ENCODE measurements around the gene OR10H3. TPM values are rescaled to one million over a fixed set of nuclear protein-coding genes. Genes with fewer than 3 reads are reported as not detected.

Gene OR10H3
- total RNA-seq, 4 donors from 2014 or later, result not detected

- Histone ChIP-seq H3K9me3 (no peaks in the 10 kb centered on the region), H3K27me3 (no peaks in the 10 kb centered on the region), H3K4me3 (no peak overlapping the region), H3K27ac (no peak overlapping the region), H3K36me3 (no peaks in the 10 kb centered on the region), H3K4me1 (peaks cover 0 to 13% of the 10 kb centered on the region in 2 donors)
- TF ChIP-seq, protein P1, sequence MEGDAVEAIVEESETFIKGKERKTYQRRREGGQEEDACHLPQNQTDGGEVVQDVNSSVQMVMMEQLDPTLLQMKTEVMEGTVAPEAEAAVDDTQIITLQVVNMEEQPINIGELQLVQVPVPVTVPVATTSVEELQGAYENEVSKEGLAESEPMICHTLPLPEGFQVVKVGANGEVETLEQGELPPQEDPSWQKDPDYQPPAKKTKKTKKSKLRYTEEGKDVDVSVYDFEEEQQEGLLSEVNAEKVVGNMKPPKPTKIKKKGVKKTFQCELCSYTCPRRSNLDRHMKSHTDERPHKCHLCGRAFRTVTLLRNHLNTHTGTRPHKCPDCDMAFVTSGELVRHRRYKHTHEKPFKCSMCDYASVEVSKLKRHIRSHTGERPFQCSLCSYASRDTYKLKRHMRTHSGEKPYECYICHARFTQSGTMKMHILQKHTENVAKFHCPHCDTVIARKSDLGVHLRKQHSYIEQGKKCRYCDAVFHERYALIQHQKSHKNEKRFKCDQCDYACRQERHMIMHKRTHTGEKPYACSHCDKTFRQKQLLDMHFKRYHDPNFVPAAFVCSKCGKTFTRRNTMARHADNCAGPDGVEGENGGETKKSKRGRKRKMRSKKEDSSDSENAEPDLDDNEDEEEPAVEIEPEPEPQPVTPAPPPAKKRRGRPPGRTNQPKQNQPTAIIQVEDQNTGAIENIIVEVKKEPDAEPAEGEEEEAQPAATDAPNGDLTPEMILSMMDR (IDR thresholded peaks at IDR 0.05), result no peak
- no peak for TF ChIP-seq POLR2A (IDR thresholded peaks at IDR 0.05)
- intact Hi-C loops (cut with DNase I; ENCODE audit: low total_unique reads), result no loop called here
- no peak for DNase-seq
Observed at GRCh38 chr19:15776991-15777970, 39.5 kb downstream of the OR10H3 start.

DNA sequence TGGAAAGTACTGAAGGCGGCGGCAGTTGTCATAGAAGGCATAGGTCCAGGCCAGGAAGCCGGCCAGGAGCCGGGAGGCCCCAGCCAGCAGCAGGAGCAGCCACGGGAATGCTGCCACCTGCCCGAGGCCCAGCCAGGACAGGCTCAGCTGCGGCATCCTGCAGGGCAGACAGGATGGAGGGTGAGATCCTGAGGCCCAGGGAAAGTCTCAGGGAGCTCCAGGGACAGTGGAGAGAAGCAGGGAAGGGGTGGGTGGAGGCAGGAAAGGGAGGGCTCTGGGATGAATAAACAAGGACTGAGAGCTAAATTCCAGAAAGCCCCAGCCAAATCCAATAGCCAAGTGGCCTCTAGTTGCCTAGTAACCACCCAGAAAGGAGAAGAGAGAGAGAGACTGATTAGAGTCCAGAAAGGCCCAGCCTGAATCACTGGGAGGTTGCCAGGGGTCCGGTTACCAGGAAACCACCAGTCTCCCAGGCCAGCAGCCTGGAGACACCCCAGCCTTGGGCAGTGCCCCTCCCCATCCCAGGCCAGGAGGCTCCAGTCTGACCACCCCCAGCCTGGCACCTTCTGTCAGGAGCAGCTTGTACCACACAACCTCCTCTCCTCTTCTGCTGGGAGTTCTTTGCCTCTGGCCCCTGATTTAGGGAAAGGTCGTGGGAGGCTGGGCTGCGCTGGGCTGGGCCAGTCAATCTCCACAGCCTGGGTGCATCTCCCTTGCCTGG, 42.1 kb downstream of the OR10H3 start:
- H3K27me3 ChIP-seq, result no peaks in the 10 kb centered on the region
- peak overlapping the region in 1 of 2 donors; percentile 32 for H3K4me3 ChIP-seq
- peaks cover 0 to 13% of the 10 kb centered on the region in 2 donors for H3K4me1 ChIP-seq
- peak overlapping the region; percentile 70 to 84 for H3K27ac ChIP-seq
- H3K36me3 ChIP-seq, result no peaks in the 10 kb centered on the region
- intact Hi-C loops (cut with DNase I; ENCODE audit: low total_unique reads), result no loop called here
- no peaks in the 10 kb centered on the region for H3K9me3 ChIP-seq
- TF ChIP-seq POLR2A (IDR thresholded peaks at IDR 0.05), result peak in 1 of 2 donors; percentile 12
- TF ChIP-seq, protein P1 (IDR thresholded peaks at IDR 0.05), result no peak
- DNase-seq, result peak; percentile 81 to 83

DNA sequence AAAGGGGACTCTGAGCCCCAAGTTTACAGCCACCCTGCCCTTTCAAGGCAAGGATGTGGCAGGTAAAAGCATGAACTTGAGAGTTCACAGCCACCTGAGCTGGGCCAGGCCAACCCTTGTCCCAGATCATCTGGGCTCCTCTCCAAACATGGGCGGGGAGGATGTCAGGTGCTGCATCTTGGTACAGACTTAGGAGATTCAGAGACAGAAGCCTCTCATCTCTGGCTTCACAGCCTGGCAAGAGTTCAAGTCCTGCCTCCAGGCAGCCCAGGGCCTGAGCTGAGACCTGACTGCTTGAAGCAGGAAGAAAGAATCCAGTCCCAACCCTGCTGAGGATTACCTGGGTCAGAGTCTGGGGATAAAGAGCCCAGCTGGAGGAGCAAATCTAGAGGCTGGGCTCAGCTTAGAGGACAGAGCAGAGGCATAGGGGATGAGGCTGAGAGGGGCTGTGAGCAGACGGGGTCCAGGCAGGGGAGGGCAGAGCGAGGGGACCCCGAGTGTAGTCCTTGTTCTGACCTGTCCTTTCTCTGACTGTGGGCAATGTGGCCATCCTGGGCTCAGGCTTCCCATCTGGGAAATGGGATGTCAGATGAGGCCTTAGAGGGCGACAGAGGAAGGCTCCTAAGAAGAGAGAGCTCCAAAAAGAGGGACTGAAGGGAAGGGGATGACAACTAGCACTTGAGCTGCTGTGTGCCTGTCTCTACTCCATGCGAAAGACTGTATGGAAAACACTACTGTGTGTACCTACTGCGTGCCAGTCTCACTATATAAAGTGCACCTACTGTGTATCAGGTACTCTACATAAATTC, 43.0 kb downstream of the OR10H3 start:
- H3K27me3 ChIP-seq, result no peaks in the 10 kb centered on the region
- TF ChIP-seq, protein P1 (IDR thresholded peaks at IDR 0.05), result no peak
- no peak for TF ChIP-seq POLR2A (IDR thresholded peaks at IDR 0.05)
- intact Hi-C loops (cut with DNase I; ENCODE audit: low total_unique reads), result no loop called here
- H3K27ac ChIP-seq, result peak overlapping the region; percentile 70 to 84
- DNase-seq, result peak; percentile 28 to 45
- no peak overlapping the region for H3K4me3 ChIP-seq
- peaks cover 0 to 13% of the 10 kb centered on the region in 2 donors for H3K4me1 ChIP-seq
- no peaks in the 10 kb centered on the region for H3K36me3 ChIP-seq
- H3K9me3 ChIP-seq, result no peaks in the 10 kb centered on the region

GRCh38 chr19:15781661-15782060, 43.9 kb downstream of the OR10H3 start:
- no peak for TF ChIP-seq POLR2A (IDR thresholded peaks at IDR 0.05)
- TF ChIP-seq, protein P1 (IDR thresholded peaks at IDR 0.05), result no peak
- Histone ChIP-seq H3K9me3 (no peaks in the 10 kb centered on the region), H3K4me1 (peaks cover 0 to 13% of the 10 kb centered on the region in 2 donors), H3K27me3 (no peaks in the 10 kb centered on the region), H3K4me3 (no peak overlapping the region), H3K36me3 (no peaks in the 10 kb centered on the region), H3K27ac (peak overlapping the region in 1 of 2 donors; percentile 84)
- intact Hi-C loops (cut with DNase I; ENCODE audit: low total_unique reads), result no loop called here
- DNase-seq, result no peak

Data from uterus (tissue), 4 donors.